GM19193 (cell line): Measurements from ENCODE around the gene TELO2.

Experiments
- POLR2A ChIP-seq: IDR thresholded peaks from 4 replicates; pipeline ENCODE4 v1.6.1; 2011; ENCODE audit not compliant: insufficient read depth, insufficient read length; ENCODE audit errors: extremely low read depth

The TELO2 gene

DNA sequence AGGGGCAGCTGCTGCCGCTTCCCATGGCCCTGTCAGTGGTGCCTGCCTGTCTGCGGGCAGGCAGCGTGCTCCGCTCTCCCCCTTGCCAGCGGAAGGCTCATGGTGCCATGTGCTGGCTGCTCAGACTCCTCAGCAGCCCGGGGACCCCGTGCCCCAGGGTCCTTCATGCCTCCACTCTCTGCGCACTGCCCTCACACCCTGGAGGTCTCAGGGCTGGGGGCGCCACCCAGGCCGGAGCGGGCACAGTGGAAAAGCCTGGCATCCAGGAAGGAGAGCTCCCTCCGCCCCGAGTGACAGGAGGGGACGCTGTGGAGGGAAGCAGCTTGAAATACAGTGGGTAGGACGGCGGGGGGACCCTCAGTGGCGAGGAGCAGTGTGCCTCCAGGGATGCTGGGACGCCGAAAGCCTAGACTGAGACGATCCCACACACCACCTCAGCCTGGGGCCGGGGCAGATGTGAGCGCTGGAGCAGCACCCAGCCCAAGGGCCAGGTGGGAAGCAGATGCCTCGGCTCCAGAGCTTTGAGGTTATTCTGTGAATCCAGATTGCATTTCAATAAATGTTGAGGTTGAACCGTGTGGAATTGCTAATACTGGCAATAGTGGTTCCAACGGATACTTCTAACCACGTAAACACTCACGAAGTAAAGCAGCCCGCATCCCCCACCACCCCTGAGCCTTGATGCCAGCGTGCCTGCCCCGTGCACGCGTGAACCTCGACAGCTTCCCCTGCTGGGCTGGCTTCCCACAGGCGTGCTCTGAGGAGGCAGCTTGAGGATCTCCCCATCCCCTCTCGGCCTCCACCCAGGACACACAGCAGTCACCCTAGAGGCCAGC, 46.8 kb downstream of the TELO2 start:
- no peak for TF ChIP-seq POLR2A

- no peak for TF ChIP-seq POLR2A
Measured at GRCh38 chr16:1540556-1540855, 47.3 kb downstream of the TELO2 start.

GRCh38 chr16:1541293-1542165, 48.4 kb downstream of the TELO2 start:
- no peak for TF ChIP-seq POLR2A

GRCh38 chr16:1542166-1542500, 49.0 kb downstream of the TELO2 start:
- TF ChIP-seq POLR2A, result no peak

DNA sequence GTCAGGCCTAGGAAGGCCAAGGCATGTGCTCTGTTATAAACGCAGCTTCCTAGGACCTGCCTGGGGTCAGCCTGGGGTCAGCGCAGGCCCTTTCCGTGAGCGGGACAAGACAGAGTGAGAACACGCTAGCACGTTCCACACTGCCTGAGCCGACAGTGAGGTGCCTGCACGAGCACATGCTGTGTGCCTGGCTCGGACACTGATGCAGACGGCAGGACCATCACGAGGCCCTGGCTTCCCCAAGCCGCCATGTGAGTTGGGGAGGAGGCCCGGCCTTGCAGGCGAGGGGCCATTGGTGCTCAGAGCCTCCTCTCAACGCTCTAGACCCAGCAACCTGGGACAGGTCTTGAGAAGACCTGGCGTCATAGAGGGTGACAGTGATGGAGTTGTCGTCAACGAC, 49.4 kb downstream of the TELO2 start:
- TF ChIP-seq POLR2A, result no peak

DNA sequence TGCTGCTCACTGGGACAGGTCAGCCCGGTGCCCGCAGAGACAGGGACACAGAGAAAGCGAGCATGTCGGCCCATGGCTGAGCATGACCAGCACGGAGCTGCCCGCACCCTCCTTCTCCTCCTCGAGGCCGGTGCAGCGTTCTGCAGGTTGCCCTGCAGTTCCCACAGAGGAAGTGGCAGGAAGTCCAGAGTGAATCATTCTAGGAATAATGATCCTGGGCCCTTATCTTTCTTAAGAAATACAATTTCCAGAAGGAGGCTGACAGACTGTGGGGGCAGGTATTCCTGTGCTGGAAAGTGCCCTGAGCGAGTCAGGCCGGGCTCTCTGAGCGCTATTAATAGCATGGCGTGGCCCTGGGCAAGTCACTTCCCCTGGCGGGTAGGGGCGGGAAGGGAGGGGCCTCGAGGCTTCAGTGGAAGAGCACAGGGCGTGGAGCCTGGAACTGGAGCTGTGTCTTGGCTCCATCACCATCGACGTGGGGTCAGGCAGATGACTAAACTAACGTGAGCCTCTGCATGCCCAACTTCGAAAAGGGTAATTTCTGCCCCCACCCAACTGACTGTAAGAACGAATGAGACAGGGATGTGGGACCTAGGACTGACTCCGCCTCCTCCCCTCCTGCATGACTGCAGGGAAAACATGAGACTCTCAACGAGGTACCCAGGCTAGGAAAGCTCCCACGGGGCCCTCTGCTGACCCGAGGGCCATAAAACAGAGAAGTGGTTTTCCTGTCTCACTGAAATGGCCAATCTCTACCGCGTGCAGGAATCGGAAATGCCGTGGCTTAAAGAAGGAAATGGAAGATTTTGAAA, 50.1 kb downstream of the TELO2 start:
- no peak for TF ChIP-seq POLR2A

GRCh38 chr16:1545044-1546040, 52.2 kb downstream of the TELO2 start:
- TF ChIP-seq POLR2A, result no peak

- TF ChIP-seq POLR2A, result no peak
Measured at GRCh38 chr16:1546430-1546829, 53.3 kb downstream of the TELO2 start.

DNA sequence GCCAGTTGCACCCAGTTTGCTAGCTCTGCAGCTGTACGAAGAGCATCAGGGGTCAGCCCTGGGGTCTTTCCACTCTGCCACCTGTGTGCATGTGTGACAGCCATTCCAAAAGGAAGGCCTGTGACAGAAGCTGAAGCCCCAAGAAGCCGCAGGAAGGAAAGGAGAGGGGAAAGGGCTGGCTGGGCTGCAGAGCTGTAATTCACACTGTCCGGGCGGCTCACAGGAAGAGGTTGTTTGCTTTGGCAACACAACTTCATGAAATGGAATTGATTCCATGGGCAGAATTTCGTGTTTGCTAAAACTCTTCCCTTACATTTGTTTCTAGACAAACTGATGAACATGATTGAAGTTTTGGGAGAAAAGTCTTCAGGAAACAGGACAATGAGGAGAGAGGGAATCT, 55.1 kb downstream of the TELO2 start:
- no peak for TF ChIP-seq POLR2A

- no peak for TF ChIP-seq POLR2A
Measured at GRCh38 chr16:1548727-1549126, 55.6 kb downstream of the TELO2 start.

DNA sequence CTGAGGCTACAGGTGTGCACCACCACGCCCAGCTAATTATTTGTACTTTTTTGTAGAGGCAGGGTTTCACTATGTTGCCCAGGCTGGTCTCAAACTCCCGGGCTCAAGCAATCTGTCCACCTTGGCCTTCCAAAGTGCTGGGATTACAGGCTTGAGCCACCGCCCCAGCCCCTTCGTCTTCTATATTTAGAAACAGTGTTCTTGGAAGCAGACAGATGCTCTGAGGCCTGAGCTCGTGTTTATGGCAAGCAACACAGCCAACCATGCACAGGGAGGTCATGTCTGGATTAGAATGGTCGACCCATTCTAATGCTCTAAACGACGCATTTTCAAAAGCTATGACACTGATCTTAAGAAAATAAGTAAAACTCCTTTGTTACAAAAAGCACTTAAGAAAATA, 56.9 kb downstream of the TELO2 start:
- no peak for TF ChIP-seq POLR2A

DNA sequence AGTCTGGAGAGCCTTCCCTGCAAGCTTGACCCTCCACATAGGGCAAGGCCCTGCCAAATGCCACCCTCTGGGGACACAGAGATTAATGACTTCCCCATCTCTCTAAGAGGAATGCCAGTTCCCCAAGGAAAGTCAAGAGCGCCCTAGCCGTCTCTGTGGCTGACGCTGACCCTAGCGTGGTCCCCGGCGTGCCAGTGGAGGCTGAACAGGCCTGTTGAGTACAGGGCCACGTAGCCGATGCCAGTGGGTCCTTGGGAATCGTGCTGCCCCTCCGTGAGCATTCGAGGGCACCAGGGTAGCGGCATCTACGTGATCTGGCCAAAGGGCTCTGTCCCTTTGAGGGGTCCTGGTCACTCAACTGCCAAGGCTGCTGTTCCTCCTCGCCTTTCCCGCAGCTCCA, 57.5 kb downstream of the TELO2 start:
- no peak for TF ChIP-seq POLR2A

- TF ChIP-seq POLR2A, result no peak
Measured at GRCh38 chr16:1551166-1551565, 58.0 kb downstream of the TELO2 start.

DNA sequence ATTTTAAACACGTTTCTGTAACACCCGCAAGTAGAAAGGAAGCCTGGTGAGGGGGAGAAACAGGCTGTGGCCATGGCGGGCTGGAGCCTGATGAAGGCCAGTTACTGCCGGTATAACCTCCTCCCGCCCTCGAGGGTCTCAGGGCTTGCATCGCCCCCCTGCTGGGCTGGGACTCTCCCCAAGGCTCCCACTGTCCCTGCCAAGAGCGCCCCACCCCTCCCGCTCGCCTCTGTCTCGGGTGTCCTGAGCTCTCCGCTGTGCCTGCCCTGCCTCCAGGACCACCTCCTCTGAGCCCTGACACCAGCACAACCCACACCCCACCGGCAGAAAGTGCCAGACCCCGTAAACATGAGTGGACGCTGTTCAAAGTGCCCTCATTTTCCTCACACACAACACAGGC, 59.0 kb downstream of the TELO2 start:
- TF ChIP-seq POLR2A, result no peak

- TF ChIP-seq POLR2A, result no peak
Measured at GRCh38 chr16:1553946-1554825, 61.0 kb downstream of the TELO2 start.
